ENCODE results near the gene MPND.

Gene MPND

DNA sequence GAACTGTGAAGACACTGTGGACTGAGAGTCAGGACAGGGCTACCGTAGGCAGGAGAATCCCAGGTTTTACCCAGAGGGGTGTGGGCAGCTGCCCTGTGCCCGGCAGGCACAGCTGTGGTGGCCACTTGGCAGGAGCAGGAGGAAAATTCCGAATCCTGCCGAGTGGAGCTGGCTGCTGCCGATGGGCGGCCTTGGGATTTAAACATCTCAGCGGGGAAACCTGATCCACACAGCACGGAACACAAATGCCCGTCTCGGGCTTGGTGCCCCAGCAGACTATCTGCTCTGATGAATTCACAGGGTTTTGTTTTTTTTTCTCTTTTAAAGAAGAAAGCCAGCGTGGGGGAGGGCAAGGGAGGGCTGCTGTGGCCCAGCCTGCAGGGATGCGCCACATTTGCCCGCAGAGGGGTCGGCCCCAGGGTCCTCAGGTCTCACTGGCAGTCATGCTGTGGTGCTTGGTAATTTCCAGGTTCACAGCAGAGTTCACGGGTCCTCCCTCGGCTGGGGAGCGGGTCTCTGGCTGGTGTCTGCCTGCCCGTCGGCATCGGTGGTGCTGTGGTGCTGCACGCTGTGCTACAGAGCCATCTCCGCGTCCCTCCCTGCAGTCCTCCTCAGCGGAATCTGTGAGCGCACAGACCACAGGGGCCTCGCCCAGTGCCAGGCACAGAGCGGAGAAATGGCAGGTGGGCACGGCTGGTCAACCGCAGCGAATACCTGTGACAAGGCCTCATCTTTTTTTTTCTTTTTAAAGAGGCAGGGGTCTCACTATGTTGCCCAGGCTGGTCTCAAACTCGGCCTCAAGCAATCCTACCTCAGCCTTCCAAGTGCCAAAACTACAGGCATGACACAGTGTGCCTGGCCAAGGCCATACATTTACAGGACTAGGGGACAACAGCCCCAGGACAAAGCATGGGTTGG, 28.1 kb downstream of the MPND start:
- no peak for TF ChIP-seq POLR2A (IDR thresholded peaks at IDR 0.05; ENCODE audit: low read depth, low read length)
- TF ChIP-seq POLR2AphosphoS5 (IDR thresholded peaks at IDR 0.05; ENCODE audit: low read depth, low read length), result no peak
- FAIRE-seq (no peak), DNase-seq (ENCODE audit: insufficient read length) (no peak)

DNA sequence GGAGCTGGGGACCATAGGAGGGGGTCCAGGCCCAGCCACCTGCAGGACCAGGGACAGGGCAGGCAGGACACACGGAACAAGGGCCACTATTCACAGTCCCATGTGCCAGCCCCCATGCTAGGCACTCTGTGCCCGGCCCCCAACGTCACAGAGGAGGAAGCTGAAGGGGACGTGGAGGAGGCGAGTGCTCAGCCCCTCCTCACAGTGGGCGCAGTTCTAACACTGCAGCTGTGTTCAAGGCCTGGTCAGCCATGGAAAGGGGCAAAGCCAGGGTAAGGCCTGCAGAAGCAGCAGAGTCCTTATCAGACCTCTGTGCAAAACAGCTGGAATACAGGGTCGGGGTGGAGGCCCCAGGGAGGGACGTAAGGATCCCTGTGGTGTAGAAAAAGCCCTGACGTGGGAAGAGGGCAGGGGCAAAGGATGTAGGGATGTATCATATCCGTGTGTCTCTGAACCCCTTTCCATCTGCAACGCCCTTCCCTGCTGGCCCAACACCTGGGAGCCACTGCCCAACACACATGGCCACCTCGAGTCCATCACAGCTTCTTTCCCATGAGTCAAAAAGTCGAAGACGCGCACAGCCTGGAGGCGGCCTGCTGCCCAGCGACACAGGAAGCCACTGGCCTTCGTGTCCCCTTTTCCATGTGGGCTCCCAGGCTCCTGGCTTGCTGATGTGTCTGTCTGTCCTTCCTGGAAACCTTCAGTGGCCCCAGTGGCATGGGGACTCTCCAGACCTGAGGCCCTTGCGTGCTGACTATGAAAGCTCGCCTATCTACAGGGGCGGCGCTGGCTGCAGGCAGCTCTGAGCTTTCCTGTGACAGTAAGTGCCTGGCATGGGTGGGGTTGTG, 29.0 kb downstream of the MPND start:
- FAIRE-seq (no peak), DNase-seq (ENCODE audit: insufficient read length) (no peak)
- TF ChIP-seq TAF1 (IDR thresholded peaks at IDR 0.05; ENCODE audit: borderline replicate concordance, low read depth, low read length), result no peak

DNA sequence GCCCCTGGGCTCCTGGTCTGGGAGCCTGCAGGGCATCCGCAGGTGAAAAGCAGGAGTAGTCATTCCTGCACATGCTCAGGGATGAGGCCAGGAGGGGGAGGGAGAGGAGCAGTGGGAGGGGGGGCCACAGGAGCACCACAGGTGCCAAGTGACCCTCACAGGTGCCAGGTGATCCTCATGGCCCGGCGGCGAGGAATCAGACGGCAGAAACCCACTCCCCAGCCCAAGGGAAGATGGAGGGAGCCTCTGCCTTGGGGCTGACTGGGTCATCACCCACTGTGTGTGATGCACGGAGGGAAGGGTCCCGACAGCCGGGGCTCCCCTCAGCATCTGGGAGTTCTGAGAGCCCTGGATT, 29.6 kb downstream of the MPND start:
- TF ChIP-seq TAF1 (IDR thresholded peaks at IDR 0.05; ENCODE audit: borderline replicate concordance, low read depth, low read length), result no peak
- no peak for TF ChIP-seq POLR2A (IDR thresholded peaks at IDR 0.05; ENCODE audit: low read depth, low read length)
- no peak for TF ChIP-seq POLR2AphosphoS5 (IDR thresholded peaks at IDR 0.05; ENCODE audit: low read depth, low read length)
- FAIRE-seq, result no peak
- DNase-seq (ENCODE audit: insufficient read length), result no peak

DNA sequence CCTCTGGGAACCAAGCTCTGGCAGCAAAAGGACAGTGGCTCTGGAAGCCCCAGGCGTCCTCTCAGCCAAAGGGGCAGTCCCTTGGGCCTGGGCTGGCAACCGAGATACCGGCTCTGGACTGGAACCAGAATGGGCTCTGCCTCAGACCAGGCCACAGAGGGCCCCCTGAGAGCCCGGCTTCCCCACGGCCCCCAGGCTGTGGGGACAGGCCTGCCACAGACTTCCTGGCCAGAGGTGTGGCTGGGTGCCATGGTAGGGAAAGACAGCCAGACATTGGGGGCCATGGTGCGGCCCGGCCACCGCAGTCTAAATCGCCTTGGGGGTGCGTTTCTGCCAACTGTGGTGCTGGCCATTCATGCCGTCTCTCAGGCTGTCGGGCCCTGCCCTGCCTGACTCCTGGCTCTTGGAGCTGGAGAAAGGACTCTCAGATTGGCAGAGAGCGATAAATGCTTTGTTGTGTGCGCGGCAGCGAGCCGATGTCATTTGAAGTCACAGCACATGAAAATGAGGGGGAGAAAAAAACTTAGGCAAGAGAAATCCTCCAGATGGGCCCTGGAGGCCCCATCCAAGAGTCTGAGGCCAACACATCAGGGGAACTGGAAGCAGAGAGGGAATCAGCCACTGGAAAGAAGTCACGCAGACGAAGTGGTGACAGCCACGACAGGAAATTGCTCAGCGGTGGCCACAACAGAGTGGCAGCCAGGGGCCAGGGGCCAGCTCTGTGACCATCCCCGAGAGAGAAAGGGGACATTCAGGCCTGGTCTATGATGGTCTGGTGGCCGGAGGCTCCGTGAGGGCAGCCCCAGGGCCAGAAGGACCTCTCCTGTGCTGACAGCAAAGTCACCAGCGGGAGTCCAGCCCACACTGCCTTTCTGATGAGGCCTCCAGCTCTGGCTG, 30.5 kb downstream of the MPND start:
- no peak for DNase-seq (ENCODE audit: insufficient read length)
- no peak for TF ChIP-seq TAF1 (IDR thresholded peaks at IDR 0.05; ENCODE audit: borderline replicate concordance, low read depth, low read length)
- no peak for TF ChIP-seq POLR2AphosphoS5 (IDR thresholded peaks at IDR 0.05; ENCODE audit: low read depth, low read length)
- no peak for TF ChIP-seq POLR2A (IDR thresholded peaks at IDR 0.05; ENCODE audit: low read depth, low read length)
- FAIRE-seq, result no peak

DNA sequence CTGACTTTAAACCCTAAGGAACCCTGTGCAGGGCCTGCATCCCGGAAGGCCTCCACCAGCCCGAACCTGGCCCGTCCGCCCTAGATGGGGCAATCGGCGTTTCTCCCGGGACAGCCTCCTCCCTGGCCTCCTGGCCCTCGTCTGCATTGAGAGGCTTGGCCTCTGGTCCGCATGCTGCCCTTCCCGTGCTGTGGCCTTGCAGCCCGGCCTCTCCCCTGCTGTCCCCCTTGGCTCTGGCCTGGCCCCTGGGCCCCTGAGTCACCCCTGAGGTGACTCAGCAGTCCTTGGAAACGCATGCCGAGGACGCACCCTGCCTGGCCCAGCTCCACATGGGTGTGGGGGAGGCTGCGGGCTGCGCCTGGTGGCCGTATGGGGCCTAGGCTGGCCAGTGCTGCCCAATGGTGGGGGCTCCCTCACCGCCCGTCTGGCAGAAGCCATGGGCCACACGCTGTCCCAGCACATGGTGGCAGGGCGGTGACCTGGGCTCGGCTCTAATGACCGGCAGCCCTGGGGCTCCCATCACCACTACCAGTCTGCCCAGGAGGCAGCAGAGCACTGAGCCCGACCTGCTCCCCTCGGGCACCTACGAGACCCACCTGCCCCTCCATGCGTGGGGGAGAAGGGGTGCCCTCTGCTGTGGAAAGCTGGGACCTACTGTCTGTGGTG, 31.3 kb downstream of the MPND start:
- TF ChIP-seq POLR2A (IDR thresholded peaks at IDR 0.05; ENCODE audit: low read depth, low read length) (no peak), POLR2AphosphoS5 (IDR thresholded peaks at IDR 0.05; ENCODE audit: low read depth, low read length) (no peak), TAF1 (IDR thresholded peaks at IDR 0.05; ENCODE audit: borderline replicate concordance, low read depth, low read length) (no peak)
- FAIRE-seq (peak; percentile 24), DNase-seq (ENCODE audit: insufficient read length) (no peak)

DNA sequence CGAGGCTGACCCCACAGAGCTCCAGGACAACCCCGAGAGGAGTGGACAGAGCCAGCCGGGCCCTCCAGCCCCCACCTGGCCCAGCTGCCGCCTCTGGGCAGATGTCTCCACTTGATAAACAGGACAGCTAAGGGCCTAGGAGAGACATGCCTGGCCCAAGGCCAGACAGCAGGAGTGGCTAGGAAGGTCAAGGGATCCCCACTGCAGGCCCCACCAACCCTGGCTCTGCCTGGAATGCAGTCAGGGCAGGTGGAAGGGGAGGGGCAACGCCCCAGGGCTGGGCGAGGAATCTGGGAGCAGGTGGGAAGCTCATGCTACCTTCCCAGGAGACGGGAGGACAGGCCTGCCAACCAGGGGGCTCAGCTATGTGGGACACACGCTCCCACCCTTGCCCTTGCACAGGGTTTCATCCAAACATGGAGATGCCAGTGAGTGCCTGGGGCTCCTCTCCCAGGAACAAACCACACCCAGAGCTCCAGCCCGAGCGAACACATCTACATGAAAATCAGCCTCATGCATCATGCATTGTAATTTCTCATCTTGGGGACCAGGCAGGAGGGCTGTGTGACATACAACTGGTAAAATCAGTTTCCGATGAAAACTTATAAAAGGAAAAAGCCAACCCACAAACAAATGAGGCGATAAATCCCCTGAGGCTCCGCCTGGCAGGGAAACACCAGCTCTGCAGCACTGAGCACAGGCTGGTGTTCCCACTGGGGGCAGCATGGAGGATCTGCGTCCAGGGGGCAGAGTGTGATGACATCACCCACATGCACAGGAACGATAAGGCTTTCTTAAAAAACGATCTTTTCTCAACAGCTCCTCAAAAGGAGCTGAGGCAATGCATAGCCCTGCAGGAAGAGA, 32.0 kb downstream of the MPND start:
- FAIRE-seq (peak; percentile 93), DNase-seq (ENCODE audit: insufficient read length) (no peak)
- TF ChIP-seq POLR2AphosphoS5 (IDR thresholded peaks at IDR 0.05; ENCODE audit: low read depth, low read length), result no peak
- 0 out of 2 replicates have a peak, but pooled peaks have one; percentile 35 for TF ChIP-seq POLR2A (IDR thresholded peaks at IDR 0.05; ENCODE audit: low read depth, low read length)

DNA sequence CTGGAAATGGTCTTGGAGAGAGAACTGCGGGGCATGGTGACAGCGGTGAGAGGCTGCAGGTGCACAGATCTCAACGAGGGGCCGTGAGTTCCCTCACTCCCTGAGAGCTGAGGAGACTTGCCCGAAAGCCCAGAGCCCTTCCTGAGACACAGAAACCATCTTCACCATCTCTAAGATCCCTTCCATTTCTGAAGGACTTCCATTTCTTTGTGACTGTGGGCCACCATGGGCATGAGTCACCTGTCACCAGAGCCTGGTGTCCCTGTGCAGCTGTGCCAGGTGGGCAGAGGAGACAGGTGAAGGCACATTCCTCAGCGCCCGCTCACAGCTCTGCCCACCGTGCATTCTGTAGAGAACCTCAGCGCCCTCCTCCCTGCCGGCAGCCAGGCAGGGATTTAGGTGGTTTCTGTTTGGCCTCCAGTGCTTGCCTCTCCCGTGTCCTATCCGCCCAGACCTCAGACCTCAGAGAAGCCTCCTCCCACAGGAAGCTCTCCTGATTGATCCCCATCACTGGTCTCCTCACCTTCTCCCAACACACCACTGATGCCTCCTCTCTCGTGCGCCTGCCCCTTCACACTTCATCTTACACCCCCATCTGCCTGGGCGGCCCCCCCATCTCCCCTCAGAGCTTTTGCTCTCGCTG, 32.8 kb downstream of the MPND start:
- no peak for TF ChIP-seq POLR2AphosphoS5 (IDR thresholded peaks at IDR 0.05; ENCODE audit: low read depth, low read length)
- no peak for TF ChIP-seq POLR2A (IDR thresholded peaks at IDR 0.05; ENCODE audit: low read depth, low read length)
- no peak for TF ChIP-seq TAF1 (IDR thresholded peaks at IDR 0.05; ENCODE audit: borderline replicate concordance, low read depth, low read length)
- DNase-seq (ENCODE audit: insufficient read length) (no peak), FAIRE-seq (no peak)

DNA sequence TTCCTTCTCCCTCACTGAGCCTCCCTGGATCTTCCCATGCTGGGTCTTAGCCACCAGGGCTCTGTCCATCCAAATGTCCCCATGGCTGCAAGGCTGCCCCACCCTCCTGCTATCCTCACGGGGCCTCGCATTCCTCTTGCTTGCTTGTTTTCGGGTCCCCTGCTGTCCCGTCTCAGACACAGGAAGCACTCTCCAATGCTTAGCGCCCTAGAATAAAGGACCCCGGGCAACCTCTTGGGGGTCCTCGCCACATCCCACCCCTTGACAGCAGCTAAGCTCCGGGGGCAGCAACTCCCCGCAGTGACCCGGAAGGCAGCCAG, 33.3 kb downstream of the MPND start:
- TF ChIP-seq POLR2A (IDR thresholded peaks at IDR 0.05; ENCODE audit: low read depth, low read length) (no peak), POLR2AphosphoS5 (IDR thresholded peaks at IDR 0.05; ENCODE audit: low read depth, low read length) (no peak), TAF1 (IDR thresholded peaks at IDR 0.05; ENCODE audit: borderline replicate concordance, low read depth, low read length) (no peak)
- no peak for DNase-seq (ENCODE audit: insufficient read length)
- no peak for FAIRE-seq

DNA sequence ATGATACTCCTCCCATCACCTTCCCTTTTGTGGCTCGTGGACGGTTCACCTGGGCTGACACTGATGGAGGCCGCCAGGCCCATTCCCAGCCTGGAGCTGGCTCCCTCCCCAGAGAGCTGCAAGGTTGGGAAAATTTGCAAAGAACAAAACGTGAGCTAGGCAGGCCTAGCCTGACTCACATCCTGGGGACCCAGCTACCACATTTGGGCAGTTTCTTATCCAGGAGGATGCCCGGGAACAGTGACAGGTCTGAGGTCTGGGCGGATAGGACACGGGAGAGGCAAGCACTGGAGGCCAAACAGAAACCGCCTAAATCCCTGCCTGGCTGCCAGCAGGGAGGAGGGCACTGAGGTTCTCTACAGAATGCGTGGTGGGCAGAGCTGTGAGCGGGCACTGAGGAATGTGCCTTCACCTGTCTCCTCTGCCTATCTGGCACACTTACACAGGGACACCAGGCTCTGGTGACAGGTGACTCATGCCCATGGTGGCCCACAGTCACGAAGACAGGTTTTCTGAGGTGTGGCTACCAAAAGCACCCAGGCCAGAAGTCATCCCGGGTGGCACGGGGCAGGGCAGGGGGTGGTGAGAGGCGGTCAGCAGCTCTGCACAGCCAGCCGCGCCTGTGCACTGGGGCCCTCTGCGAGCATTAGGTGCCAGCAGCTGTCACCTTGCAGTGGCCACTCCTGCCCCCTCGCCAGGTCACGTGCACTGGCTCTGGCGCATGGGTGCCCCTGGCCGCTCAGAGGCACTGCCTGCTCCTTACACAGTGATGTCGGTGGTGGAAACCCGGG, 33.8 kb downstream of the MPND start:
- no peak for TF ChIP-seq POLR2A (IDR thresholded peaks at IDR 0.05; ENCODE audit: low read depth, low read length)
- no peak for TF ChIP-seq TAF1 (IDR thresholded peaks at IDR 0.05; ENCODE audit: borderline replicate concordance, low read depth, low read length)
- no peak for TF ChIP-seq POLR2AphosphoS5 (IDR thresholded peaks at IDR 0.05; ENCODE audit: low read depth, low read length)
- FAIRE-seq (no peak), DNase-seq (ENCODE audit: insufficient read length) (no peak)

Measured in GM12892 (cell line).